Measurements from ENCODE around the gene ANKK1.

ANKK1 gene

GRCh38 chr11:113410414-113411135 is 23.0 kb downstream of the ANKK1 start:
- DNase-seq (ENCODE audit: low read depth), result no peak

GRCh38 chr11:113411536-113411935 is 24.0 kb downstream of the ANKK1 start:
- no peak for DNase-seq (ENCODE audit: low read depth)

- DNase-seq (ENCODE audit: low read depth), result no peak
These were observed 25.1 kb downstream of the ANKK1 start for GRCh38 chr11:113412675-113413074.

- no peak for DNase-seq (ENCODE audit: low read depth)
These were observed 27.8 kb downstream of the ANKK1 start for GRCh38 chr11:113415343-113415742.

- DNase-seq (ENCODE audit: low read depth), result no peak
These were observed 29.8 kb downstream of the ANKK1 start for GRCh38 chr11:113417428-113417827.

- no peak for DNase-seq (ENCODE audit: low read depth)
These were observed 31.9 kb downstream of the ANKK1 start for GRCh38 chr11:113419454-113420003.

- DNase-seq (ENCODE audit: low read depth), result no peak
These were observed 33.2 kb downstream of the ANKK1 start for GRCh38 chr11:113420808-113421207.

GRCh38 chr11:113426686-113427085 is 39.1 kb downstream of the ANKK1 start:
- DNase-seq (ENCODE audit: low read depth), result no peak

- no peak for DNase-seq (ENCODE audit: low read depth)
These were observed 44.2 kb downstream of the ANKK1 start for GRCh38 chr11:113431746-113432145.

- no peak for DNase-seq (ENCODE audit: low read depth)
These were observed 47.8 kb downstream of the ANKK1 start for GRCh38 chr11:113435190-113435968.

GRCh38 chr11:113436672-113437252 is 49.2 kb downstream of the ANKK1 start:
- no peak for DNase-seq (ENCODE audit: low read depth)

GRCh38 chr11:113440816-113441215 is 53.2 kb downstream of the ANKK1 start:
- DNase-seq (ENCODE audit: low read depth), result no peak

GRCh38 chr11:113444502-113445123 is 57.0 kb downstream of the ANKK1 start:
- DNase-seq (ENCODE audit: low read depth), result no peak

GRCh38 chr11:113446112-113446511 is 58.5 kb downstream of the ANKK1 start:
- DNase-seq (ENCODE audit: low read depth), result no peak

- DNase-seq (ENCODE audit: low read depth), result no peak
These were observed 59.4 kb downstream of the ANKK1 start for GRCh38 chr11:113446938-113447337.

GRCh38 chr11:113447621-113448315 is 60.2 kb downstream of the ANKK1 start:
- no peak for DNase-seq (ENCODE audit: low read depth)

- no peak for DNase-seq (ENCODE audit: low read depth)
These were observed 60.7 kb downstream of the ANKK1 start for GRCh38 chr11:113448316-113448677.

- no peak for DNase-seq (ENCODE audit: low read depth)
These were observed 62.2 kb downstream of the ANKK1 start for GRCh38 chr11:113449743-113450142.
